ENCODE results near the gene NEDD8.
"Not testable (repeated sequence)": the region's sequence is repeated elsewhere in the genome, so short reads cannot be mapped to it uniquely, and the experiment has no call there.

NEDD8 gene

GRCh38 chr14:24204163-24205146, 27.7 kb downstream of the NEDD8 start:
- no peak for ATAC-seq

GRCh38 chr14:24203249-24203886, 28.8 kb downstream of the NEDD8 start:
- ATAC-seq = not testable (repeated sequence)

More at GRCh38 chr14:24204163-24205146, 27.7 kb downstream of the NEDD8 start:
- TF ChIP-seq OSR1 (CRISPR knock-in tag; IDR thresholded peaks at IDR 0.05) (no peak), ZNF565 (CRISPR knock-in tag; conservative IDR thresholded peaks at IDR 0.05; ENCODE audit: low read depth) (no peak)

DNA sequence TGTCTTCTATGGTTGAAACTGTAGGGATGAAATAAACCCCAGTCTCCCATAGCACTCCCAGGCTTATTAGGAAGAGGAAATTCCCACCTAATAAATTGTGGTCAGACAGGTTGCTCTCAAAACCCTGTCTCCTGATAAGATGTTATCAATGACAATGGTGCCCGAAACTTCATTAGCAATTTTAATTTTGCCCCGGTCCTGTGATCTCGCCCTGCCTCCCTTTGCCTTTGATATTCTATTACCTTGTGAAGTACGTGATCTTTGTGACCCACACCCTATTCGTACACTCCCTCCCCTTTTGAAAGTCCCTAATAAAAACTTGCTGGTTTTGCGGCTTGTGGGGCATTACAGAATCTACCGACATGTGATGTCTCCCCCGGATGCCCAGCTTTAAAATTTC, 29.6 kb downstream of the NEDD8 start:
- not testable (repeated sequence) for ATAC-seq

- TF ChIP-seq ZFP30 (CRISPR knock-in tag; IDR thresholded peaks at IDR 0.05) (no peak), RARB (CRISPR knock-in tag; IDR thresholded peaks at IDR 0.05) (no peak)
- TF ChIP-seq, protein P1, sequence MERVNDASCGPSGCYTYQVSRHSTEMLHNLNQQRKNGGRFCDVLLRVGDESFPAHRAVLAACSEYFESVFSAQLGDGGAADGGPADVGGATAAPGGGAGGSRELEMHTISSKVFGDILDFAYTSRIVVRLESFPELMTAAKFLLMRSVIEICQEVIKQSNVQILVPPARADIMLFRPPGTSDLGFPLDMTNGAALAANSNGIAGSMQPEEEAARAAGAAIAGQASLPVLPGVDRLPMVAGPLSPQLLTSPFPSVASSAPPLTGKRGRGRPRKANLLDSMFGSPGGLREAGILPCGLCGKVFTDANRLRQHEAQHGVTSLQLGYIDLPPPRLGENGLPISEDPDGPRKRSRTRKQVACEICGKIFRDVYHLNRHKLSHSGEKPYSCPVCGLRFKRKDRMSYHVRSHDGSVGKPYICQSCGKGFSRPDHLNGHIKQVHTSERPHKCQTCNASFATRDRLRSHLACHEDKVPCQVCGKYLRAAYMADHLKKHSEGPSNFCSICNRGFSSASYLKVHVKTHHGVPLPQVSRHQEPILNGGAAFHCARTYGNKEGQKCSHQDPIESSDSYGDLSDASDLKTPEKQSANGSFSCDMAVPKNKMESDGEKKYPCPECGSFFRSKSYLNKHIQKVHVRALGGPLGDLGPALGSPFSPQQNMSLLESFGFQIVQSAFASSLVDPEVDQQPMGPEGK (CRISPR knock-in tag; IDR thresholded peaks at IDR 0.05; ENCODE audit: borderline replicate concordance) = no peak
- TF ChIP-seq, protein P2, sequence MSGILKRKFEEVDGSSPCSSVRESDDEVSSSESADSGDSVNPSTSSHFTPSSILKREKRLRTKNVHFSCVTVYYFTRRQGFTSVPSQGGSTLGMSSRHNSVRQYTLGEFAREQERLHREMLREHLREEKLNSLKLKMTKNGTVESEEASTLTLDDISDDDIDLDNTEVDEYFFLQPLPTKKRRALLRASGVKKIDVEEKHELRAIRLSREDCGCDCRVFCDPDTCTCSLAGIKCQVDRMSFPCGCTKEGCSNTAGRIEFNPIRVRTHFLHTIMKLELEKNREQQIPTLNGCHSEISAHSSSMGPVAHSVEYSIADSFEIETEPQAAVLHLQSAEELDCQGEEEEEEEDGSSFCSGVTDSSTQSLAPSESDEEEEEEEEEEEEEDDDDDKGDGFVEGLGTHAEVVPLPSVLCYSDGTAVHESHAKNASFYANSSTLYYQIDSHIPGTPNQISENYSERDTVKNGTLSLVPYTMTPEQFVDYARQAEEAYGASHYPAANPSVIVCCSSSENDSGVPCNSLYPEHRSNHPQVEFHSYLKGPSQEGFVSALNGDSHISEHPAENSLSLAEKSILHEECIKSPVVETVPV (CRISPR knock-in tag; IDR thresholded peaks at IDR 0.05) = no peak
- no peak for ATAC-seq
Observed at GRCh38 chr14:24198814-24199524, 33.2 kb downstream of the NEDD8 start.

- TF ChIP-seq PPARA (CRISPR knock-in tag; IDR thresholded peaks at IDR 0.05; ENCODE audit: borderline replicate concordance) (no peak), ZNF8 (CRISPR knock-in tag; IDR thresholded peaks at IDR 0.05) (no peak), GLIS3 (CRISPR knock-in tag; IDR thresholded peaks at IDR 0.05) (no peak), ESRRG (CRISPR knock-in tag; IDR thresholded peaks at IDR 0.05) (no peak), ZFP3 (CRISPR knock-in tag; IDR thresholded peaks at IDR 0.05) (no peak), ZC3H10 (CRISPR knock-in tag; IDR thresholded peaks at IDR 0.05) (no peak)
- TF ChIP-seq, protein P1 (CRISPR knock-in tag; IDR thresholded peaks at IDR 0.05; ENCODE audit: borderline replicate concordance) = no peak
- no peak for ATAC-seq
Observed at GRCh38 chr14:24197056-24197450, 35.1 kb downstream of the NEDD8 start.

GRCh38 chr14:24196071-24197055, 35.8 kb downstream of the NEDD8 start:
- no peak for TF ChIP-seq ZNF8 (CRISPR knock-in tag; IDR thresholded peaks at IDR 0.05)
- TF ChIP-seq RARB (CRISPR knock-in tag; IDR thresholded peaks at IDR 0.05) = no peak
- no peak for TF ChIP-seq PPARA (CRISPR knock-in tag; IDR thresholded peaks at IDR 0.05; ENCODE audit: borderline replicate concordance)
- TF ChIP-seq BACH2 (CRISPR knock-in tag; IDR thresholded peaks at IDR 0.05; ENCODE audit: borderline replicate concordance) = no peak
- TF ChIP-seq, protein P3, sequence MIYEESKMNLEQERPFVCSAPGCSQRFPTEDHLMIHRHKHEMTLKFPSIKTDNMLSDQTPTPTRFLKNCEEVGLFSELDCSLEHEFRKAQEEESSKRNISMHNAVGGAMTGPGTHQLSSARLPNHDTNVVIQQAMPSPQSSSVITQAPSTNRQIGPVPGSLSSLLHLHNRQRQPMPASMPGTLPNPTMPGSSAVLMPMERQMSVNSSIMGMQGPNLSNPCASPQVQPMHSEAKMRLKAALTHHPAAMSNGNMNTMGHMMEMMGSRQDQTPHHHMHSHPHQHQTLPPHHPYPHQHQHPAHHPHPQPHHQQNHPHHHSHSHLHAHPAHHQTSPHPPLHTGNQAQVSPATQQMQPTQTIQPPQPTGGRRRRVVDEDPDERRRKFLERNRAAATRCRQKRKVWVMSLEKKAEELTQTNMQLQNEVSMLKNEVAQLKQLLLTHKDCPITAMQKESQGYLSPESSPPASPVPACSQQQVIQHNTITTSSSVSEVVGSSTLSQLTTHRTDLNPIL (CRISPR knock-in tag; IDR thresholded peaks at IDR 0.05; ENCODE audit: low read depth) = no peak
- TF ChIP-seq ESRRG (CRISPR knock-in tag; IDR thresholded peaks at IDR 0.05) = no peak
- TF ChIP-seq CSDC2 (CRISPR knock-in tag; IDR thresholded peaks at IDR 0.05) = no peak
- peak; percentile 56 for ATAC-seq
